HG02938 (cell line): ENCODE results near the gene MEF2D.

Source experiments
- ATAC-seq: cut with Tn5 transposase; IDR thresholded peaks from one replicate; pipeline ENCODE4 v1.9.1; 2021; ENCODE audit warnings: mild to moderate bottlenecking, moderate library complexity; ENCODE audit not compliant: unreplicated experiment

The MEF2D gene

DNA sequence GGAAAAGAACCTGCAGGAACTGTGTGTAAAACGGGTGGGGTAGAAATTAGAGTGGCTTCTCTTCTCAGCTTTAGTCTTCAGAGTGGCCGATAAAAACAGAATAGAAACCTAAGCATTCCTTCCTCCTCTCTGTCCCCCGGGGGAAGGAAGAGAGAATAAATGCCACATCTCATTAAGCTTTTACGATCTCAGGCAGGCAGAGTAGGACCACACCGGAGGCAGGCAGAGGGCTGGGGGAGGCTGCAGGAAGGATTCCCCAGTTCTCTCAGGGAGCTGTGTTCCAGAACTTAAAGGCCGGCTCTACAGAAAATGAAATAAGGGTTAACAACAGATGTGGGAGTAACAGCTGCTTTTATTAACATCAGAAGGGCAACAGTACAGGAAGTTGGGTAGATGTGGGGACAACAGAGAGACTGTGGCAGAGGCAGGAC lies 24.5 kb upstream of the MEF2D start:
- ATAC-seq, result no peak

DNA sequence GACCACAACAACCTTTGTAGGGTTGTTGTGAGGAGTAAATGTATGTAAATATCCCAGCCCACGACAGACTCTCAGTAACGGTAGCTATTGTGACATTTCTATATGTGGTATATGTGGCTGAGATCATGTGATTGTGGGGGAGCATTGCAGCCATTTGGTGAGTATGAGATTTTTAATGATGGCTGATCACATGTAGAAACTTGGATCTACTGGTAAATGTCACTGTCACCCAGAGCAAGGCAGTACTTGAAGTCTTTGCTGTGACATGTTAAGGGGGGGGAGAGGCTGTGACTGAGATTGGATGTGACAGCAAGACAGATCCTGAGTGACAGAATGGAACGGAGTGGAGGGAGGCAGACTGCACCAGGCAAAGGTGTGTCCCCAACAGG lies 23.9 kb upstream of the MEF2D start:
- no peak for ATAC-seq

DNA sequence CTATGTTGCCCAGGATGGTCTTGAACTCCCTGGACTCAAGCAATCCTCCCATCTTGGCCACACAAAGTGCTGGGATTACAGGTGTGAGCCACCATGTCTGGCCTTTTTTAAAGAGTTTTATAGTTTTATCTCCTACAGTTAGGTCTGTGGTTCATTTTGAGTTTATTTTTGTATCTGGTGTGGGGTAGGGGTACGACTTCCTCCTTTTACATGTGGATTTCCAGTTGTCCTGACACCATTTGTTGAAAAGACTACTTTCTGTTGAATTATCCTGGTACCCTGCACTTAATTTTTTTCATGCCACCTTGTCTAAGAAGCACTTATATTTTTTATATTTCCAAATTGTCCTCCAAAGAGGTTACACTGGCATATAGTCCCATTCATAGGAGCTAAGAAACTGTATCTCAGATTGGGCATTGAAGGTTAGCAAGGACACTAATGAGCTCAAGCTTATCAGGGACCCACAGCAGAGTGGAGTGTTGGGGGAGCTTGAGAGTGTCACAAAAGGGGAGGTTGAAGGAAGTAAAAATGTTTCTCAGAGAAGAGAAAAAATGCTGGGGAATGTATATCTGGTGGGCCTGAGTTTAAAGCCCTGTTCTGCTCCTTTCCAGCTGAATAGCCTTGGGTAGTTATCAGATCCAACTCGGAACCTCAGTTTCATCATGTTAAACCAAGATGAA lies 23.4 kb upstream of the MEF2D start:
- no peak for ATAC-seq

DNA sequence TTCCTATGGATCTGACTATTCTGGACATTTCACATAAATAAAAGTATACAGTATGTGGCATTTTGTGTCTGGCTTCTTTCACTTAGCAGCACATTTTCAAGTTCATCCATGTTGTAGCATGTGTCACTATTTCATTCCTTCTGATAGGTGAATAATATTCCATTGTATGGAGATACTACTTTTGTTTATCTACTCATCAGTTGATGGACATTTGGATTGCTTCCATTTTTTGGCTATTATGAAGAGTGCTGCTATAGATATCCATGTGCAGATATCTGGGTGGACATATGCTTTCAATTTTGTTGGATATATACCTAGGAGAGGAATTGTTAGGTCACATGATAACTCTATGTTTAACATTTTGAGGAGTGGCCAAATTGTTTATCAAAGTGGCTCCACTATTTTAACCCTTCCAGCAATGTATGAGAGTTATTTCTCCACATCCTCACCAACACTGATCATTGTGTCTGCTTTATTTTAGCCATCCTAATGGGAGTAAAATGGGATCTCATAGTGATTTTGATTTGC lies 21.9 kb upstream of the MEF2D start:
- ATAC-seq, result no peak

DNA sequence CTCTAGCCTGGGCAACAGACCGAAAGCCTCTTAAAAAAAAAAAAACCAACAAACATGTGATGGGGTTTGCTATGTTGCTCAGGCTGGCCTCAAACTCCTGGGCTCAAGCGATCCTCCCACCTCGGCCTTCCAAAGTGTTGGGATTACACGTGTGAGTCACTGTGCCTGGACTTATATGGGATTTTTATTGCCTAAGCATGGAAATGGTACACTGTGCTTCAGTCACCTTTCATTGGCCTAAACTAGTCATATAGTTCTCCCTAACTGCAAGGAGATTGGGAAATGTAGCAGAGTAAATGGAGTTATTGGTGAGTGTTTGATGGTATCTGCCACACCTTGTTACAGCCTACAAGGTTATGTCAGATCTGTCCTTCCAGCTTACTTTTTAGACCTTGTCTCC lies 17.2 kb upstream of the MEF2D start:
- no peak for ATAC-seq

DNA sequence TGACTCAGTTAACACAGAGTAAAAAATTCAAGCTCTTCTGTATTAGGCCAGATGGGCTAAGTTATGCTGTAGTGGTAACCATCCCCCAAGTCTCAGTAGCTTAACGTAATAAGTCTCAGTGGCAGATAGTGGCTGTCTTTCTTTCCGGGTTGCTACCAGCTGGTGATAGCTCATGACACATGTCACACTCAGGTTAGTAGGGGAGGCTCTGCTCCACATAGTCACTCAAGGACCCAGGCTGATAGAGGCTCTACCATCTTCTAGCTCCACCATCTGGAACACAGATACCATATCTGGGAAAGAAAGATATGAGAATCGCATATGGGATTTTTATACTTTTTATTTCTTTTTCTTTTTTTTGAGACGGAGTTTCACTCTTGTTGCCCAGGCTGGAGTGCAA lies 16.2 kb upstream of the MEF2D start:
- no peak for ATAC-seq

DNA sequence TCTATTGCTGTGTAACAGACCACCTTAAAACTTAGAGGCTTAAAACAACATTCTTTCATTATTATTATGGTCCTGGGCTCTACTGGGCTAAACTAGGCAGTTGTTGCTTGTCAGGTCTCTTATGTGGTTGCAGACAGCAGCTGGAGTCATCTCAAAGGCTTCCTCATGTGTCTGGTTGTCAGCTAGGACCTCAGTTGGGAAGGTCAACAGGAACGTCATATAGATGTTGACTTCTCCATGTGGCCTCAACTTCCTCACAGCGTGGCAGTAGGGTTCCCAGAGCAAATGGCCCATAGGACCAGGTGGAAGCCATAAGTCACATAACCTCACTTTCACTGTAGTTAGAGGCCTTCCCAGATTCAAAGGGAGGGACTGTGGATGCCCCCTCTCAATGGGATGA lies 15.4 kb upstream of the MEF2D start:
- no peak for ATAC-seq

DNA sequence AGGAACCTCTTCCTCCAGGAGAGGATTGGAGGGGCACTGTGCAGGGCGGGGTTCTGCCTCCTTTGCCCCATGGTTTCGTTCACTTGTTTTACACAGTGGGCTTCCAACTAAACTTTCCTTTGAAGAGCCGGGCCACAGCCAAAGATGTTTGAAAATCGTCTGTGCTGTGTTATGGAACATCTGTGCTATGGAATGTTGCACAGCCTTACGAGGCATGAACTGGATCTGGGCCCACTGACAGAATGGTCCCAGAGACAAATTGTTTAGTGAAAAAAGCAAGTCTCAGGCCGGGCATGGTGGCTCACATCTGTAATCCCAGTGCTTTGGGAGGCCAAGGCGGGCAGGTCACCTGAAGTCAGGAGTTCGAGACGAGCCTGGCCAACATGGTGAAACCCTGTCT lies 12.6 kb upstream of the MEF2D start:
- no peak for ATAC-seq

DNA sequence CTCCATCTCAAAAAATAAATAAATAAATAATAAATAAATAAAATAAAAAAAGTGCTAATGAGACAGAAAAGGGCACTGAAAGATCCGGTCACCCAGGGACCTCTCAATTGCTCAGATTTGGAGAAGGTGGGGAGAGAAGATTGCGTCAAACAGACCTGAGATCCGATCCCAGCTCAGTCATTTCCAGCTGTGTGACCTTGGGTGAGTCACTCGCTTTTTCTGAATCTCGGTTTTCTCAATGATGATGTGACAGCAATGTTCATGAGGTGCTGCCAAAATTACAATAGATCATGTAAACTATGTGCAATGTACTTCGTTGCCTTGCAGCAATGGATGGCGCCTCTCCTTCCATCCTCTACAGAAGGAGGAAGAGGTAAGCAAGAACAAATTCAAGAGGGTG lies 11.1 kb upstream of the MEF2D start:
- ATAC-seq, result no peak

DNA sequence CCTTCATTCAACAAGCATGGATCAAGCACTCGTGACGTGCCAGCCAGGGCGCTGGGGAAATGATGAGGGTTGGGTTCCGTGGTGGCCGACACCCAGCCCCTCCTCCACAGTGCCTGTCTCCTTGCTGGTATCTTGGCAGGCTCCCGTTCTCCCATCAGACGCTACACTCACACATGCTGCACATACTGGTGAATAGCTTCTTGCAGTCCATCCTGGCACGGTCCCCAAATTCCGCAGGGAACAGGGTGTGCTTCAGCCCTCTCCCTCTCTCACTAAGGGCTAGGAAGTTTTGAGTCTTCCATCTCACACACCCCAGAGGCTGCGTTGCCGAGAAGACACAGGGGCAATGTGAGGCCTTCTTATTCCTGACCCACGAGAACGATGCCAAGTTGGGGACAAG lies 10.1 kb upstream of the MEF2D start:
- no peak for ATAC-seq

DNA sequence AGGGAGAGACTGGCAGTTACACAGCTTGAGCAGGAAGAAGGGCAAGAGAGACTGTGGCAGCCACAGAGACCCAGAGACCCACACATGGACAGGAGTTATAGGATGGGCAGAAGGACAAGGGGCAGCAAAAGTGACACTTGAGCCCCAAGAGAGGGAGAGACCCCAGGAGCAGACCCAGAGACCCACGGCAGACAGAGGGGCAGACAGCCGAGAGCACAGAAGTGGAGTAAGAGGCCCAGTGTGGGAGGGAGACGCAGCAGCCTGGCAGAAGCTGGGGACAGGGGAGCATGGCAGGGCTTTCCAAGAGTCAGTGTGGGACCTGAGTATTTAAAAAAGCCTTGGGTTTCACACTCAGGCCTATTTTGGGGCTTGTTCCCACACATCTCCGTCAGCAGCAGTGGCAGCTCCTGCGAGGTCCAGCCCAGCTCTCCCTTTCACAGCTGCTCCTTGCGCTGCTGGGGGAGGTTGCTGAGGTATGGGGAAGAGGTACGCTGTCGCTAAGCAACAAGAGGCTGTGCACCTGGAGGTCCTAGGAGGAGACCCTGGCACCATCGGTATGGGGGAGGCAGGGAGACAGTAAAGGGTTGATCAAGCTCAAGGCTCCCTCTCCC lies 9.0 kb upstream of the MEF2D start:
- no peak for ATAC-seq

DNA sequence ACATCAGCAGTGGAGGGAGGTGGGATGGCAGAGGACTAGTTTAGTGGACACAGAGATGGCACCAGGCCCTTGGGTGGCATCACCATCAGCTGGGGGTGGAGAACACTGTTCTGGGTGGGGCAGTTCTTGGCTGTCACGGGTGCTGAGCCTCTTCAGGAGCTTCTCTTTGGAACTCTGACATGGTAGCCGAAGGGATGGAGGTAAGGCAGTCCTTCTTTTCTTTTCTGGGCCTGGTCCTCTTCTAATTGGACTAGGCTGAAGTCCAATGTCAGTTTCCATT lies 8.3 kb upstream of the MEF2D start:
- ATAC-seq, result no peak

DNA sequence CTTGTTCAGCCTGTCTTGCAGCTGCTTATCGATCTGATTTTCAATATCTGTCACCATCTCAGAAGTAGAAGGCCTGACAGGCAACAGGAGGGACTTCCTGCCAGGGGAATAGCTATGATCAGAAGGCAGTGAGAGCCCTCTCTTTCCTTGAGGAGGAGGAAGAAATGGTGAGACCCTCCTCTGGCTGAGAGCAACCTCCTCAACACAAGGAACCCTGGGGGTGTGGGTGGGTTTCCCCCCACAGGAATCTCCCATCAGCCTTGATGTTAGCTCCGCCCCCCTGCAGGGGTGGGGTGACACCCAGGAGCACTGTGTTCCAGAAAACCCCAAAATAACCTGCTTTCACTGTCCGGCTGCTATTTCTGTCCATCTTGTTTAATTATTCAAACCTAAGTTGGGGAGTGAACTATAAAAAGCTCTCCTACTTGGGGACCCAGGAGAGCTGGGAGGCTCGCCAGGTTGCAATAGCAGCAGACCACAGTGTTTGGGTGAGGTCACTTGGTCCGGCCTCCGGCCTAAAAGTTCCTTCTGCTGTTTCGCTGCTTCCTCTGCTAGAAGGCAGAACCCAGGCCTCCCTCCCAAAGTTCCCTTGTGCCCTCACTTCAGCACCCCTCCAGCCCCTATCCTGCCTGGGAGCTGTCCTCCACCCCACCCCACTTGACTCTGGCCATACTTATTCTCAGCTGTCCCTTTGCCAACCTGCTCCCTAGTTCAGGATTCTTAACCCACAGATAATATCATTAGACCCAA lies 7.8 kb upstream of the MEF2D start:
- no peak for ATAC-seq

DNA sequence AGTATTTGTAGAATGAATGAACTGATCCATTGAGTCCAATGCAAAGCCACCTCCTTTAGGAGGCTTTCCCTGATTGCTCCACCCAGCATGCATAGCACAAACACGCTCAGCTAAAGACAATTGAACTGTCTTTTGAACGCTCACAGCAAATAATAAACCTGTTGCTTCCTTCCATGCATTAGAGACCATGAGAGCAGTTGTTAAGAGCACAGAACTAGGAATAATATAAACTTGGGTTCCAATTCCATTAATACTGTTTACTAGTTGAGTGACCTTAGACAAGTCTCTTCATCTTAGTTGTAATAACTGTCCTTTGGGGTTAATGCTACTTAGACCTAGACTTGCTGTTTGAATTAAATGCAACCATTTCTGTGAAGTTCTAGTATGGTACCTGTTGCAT lies 5.9 kb upstream of the MEF2D start:
- no peak for ATAC-seq

DNA sequence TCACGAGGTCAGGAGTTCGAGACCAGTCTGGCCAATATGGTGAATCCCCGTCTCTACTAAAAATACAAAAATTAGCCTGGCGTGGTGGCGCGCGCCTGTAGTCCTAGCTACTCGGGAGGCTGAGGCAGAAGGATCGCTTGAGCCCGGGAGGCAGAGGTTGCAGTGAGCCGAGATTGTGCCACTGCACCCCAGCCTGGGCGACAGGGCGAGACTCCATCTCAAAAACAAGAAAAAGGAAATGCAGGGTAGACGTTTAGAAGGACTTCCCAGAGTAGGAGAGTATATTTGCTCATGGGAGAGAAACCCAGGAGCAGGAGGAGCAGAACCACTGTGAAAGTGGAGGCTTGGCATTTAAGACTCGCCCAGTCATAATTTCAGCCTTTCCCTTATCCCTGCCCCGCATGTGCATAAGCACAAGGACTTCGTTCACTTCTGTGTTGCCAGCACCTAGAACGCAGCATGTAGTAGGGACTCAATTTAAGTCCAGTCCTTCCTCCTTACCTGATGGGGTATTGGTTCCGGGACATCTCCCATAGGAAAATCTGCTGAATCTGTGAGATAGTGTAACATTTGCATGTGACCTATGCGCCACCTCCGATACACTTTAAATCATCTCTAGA lies 5.2 kb upstream of the MEF2D start:
- ATAC-seq, result no peak

DNA sequence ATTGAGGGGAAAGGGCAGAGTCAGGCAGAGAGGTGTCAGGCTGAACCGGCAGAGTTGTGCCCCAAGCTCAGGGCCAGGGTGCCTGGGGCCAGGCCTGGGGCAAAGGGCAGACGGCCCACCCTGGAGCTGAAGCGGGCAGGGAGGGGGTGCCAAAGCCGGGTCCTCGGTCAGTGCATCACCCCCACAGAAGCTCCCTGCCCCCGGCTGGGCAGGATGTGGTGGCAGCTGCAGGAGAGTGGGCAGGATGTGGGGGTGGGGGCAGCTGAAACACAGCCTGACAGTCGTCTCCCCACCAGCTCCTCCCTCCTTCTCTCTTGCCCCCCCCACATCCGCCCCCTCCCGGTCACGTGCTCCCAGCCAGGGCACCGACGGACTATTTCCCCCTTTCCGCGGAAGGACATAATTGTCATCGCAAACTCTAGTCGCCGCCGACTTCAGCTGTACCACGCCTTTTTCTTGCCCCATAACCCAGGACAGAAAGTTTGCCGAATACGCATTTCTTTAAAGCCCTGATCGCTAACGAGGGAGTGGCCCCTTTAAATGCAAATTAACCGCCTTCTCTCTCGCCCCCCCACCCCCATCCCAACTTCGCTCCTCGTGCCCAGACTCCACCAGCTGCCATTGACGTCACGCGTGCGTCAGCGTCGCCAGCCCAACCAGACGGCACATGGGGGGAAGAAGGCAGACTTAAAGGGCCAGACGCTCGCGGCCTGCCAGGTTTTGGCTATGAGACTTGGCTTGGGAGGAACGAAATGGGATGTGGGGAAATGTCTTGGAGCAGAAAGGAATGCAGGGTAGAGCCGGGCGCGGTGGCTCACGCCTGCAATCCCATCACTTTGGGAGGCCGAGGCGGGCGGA lies 4.5 kb upstream of the MEF2D start:
- ATAC-seq, result peak; percentile 26

DNA sequence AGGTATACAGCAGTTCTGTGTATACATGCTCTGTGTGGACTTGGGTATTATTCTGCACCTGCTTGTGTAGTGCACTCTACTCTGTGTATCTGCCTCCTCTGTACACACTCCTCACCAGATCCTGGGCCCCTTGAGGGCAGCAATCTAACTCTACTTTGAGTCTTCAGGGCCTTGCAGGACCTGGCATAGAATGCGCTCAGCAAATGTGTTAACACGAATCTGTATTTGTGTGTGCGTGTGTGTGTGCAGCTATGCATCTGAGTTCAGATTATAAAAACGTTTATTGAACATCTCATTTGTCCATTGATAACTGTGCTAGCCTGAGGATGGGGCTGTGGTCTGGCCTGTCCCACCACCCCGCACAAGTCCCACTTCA lies 3.9 kb upstream of the MEF2D start:
- no peak for ATAC-seq

DNA sequence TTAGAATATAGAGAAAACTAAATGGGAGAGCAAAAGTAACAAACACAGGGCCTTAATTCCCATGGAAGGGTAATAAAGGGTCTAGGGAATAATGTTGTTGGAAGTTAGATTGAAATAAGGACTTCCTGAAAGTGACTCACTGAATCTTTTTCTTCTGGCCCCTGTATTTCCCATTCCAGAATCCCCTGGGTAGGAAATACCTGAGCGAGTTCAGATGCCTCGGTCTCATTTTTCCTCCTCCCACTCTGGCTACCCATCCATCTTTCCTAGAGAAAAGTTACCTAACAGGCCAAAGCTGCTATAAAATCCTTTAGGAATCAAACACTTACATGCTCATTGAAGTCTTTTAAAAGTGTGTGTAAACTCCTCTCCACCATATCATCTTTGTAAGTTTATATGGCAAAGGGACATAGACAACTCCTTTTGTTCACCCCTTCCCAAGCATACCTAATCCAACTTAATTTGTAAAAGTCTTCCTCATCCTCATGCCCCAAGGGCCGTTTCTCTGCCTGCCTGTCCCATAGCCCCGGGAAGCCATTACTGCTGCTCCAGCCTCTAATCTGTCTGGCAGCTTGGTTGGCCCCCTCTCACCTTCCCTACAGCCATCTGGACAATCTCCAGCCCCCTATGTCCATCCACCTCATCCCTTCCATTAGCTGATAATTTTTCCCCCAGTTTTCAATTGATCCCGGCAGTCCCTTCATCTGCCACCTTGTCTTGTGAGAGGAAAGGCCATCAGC lies 3.3 kb upstream of the MEF2D start:
- ATAC-seq, result no peak

DNA sequence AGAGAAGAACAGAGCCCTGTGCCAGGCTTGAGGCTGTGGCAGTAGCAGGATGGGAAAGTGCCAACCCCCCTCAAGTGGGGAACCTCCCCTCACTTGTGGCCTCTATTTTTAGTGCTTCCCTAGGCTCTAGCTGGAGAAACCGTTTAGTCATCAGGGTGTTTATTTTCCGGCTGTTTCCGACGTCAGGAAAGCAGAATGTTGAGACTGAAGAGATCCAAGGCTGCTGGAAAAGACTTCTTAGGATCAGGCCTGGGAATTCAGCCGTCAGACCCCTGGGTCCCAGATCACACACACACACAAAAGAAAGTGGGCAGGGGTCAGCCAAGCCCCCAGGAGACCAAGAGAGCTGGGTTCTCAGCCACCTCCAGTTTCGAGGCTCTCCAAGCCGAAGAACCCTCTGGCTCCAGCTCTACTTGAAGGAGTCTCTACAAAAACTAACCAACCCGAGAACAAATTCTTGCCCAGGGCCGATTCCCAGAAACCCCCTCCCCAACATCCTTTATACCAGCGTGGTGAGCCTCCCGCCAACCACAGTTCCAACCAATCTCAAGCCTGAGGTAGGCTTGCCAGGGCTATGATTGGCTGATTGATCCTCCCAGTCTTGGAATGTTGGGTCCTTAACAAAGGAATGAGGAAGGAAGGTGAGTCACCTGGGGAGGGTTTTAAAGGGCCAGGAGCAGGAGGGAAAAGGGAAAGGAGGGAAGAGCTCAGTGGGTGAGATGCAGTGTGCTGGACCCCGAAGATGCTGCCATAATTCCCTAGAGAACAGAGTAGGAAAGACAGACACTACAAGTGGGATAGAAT lies 2.5 kb upstream of the MEF2D start:
- ATAC-seq, result no peak
